Measurements from ENCODE around the gene SAMD4A. TPM values are rescaled to one million over a fixed set of nuclear protein-coding genes. Genes with fewer than 3 reads are reported as not detected.

SAMD4A gene
- total and polyA plus RNA-seq, 12 donors: 14.0 to 284 (median 191) TPM

GRCh38 chr14:54698501-54698900, 131.6 kb downstream of the SAMD4A start:
- intact Hi-C loops (cut with DNase I): loop anchor here in 1 of 10 donors (10.0 kb wide), 1 partner anchor 76 kb away; no protein-coding TSS in a partner anchor
- TF ChIP-seq CTCF (IDR thresholded peaks at IDR 0.05): no peak
- Histone ChIP-seq H3K27ac (peak overlapping the region; percentile 70 to 94 (median 80)), H3K27me3 (no peaks in the 10 kb centered on the region), H3K9me3 (no peaks in the 10 kb centered on the region), H3K36me3 (peaks cover 0 to 15% (median 0%) of the 10 kb centered on the region in 9 donors), H3K4me1 (peaks cover 8 to 89% (median 53%) of the 10 kb centered on the region in 9 donors), H3K4me3 (no peak overlapping the region)
- no peak for DNase-seq
- WGBS, 2 donors: 34 to 36% methylated on average over 6 of the region's 6 CpGs
- peak in 7 of 8 donors; percentile 12 to 45 (median 35) for ATAC-seq

GRCh38 chr14:54698966-54699530, 132.1 kb downstream of the SAMD4A start:
- whole genome bisulfite sequencing, 2 donors: 29 to 54% methylated on average over 1 of the region's 1 CpG
- intact Hi-C loops (cut with DNase I): loop anchor here in 1 of 10 donors (10.0 kb wide), 1 partner anchor 76 kb away; no protein-coding TSS in a partner anchor
- Histone ChIP-seq H3K27me3 (no peaks in the 10 kb centered on the region), H3K36me3 (peaks cover 0 to 15% (median 0%) of the 10 kb centered on the region in 9 donors), H3K4me3 (no peak overlapping the region), H3K27ac (peak overlapping the region; percentile 70 to 94 (median 80)), H3K9me3 (no peaks in the 10 kb centered on the region), H3K4me1 (peaks cover 8 to 92% (median 53%) of the 10 kb centered on the region in 9 donors)
- DNase-seq (peak; percentile 39 to 63), ATAC-seq (peak; percentile 83 to 94 (median 90))
- TF ChIP-seq CTCF (IDR thresholded peaks at IDR 0.05): no peak

- Histone ChIP-seq H3K27ac (peak overlapping the region in 8 of 10 donors; percentile 34 to 94 (median 85)), H3K4me1 (peaks cover 8 to 93% (median 53%) of the 10 kb centered on the region in 9 donors)
Observed at GRCh38 chr14:54699735-54700134, 132.8 kb downstream of the SAMD4A start.

GRCh38 chr14:54700717-54701116, 133.8 kb downstream of the SAMD4A start:
- no peaks in the 10 kb centered on the region for H3K27me3 ChIP-seq
- intact Hi-C loops (cut with DNase I): no loop called here
- no peaks in the 10 kb centered on the region for H3K9me3 ChIP-seq
- H3K27ac ChIP-seq: peak overlapping the region in 6 of 10 donors; percentile 25 to 94 (median 89)
- H3K4me3 ChIP-seq: no peak overlapping the region
- no peak for DNase-seq
- peaks cover 0 to 22% (median 0%) of the 10 kb centered on the region in 9 donors for H3K36me3 ChIP-seq
- no peak for TF ChIP-seq CTCF (IDR thresholded peaks at IDR 0.05)
- ATAC-seq: no peak
- WGBS, 2 donors: 72 to 76% methylated on average over 2 of the region's 2 CpGs
- peaks cover 8 to 91% (median 51%) of the 10 kb centered on the region in 9 donors for H3K4me1 ChIP-seq

More at GRCh38 chr14:54699735-54700134, 132.8 kb downstream of the SAMD4A start:
- no peaks in the 10 kb centered on the region for H3K27me3 ChIP-seq
- H3K36me3 ChIP-seq: peaks cover 0 to 22% (median 0%) of the 10 kb centered on the region in 9 donors
- WGBS, 2 donors: 49 to 67% methylated on average over 3 of the region's 3 CpGs
- no peak overlapping the region for H3K4me3 ChIP-seq
- DNase-seq: no peak
- H3K9me3 ChIP-seq: no peaks in the 10 kb centered on the region
- TF ChIP-seq CTCF (IDR thresholded peaks at IDR 0.05): no peak
- no peak for ATAC-seq
- intact Hi-C loops (cut with DNase I): loop anchor here in 1 of 10 donors (10.0 kb wide), 1 partner anchor 75 kb away; no protein-coding TSS in a partner anchor

All from heart right ventricle (tissue), 16 donors.